Peyer's patch (tissue), 4 donors: ENCODE measurements around the gene CDC73. TPM values are rescaled to one million over a fixed set of nuclear protein-coding genes. Genes with fewer than 3 reads are reported as not detected.

Experiments used
- DNase-seq, 3 donors: peaks; one replicate each; pipeline ENCODE4 v3.0.0-alpha.2; 2017 to 2019
- H3K27ac ChIP-seq, 4 donors: fragments of 200-600 bp; sonication (generic); one replicate each; pipeline ENCODE4 v1.5.1; 2016 to 2019
- H3K27me3 ChIP-seq, 2 donors: fragments of 200-600 bp; sonication (generic); one replicate each; pipeline ENCODE4 v1.5.1; 2019
- H3K36me3 ChIP-seq, 3 donors: fragments of 200-600 bp; sonication (generic); one replicate each; pipeline ENCODE4 v1.5.1; 2016 to 2019
- H3K4me1 ChIP-seq, 4 donors: fragments of 200-600 bp; sonication (generic); one replicate each; pipeline ENCODE4 v1.5.1; 2016 to 2019
- H3K4me3 ChIP-seq, 4 donors: fragments of 200-600 bp; sonication (generic); 1 replicate in 3 of 4; 2 replicates in 1 of 4; pipeline ENCODE4 v1.5.1; 2016 to 2019; ENCODE audit warnings: mild to moderate bottlenecking in 1 of 4
- H3K9me3 ChIP-seq, 4 donors: fragments of 200-600 bp; sonication (generic); one replicate each; pipeline ENCODE4 v1.5.1; 2016 to 2019; ENCODE audit warnings: mild to moderate bottlenecking in 1 of 4
- POLR2A ChIP-seq, 2 donors: fragments of 450-650 bp; IDR thresholded peaks; one replicate each; pipeline ENCODE4 v1.5.1; 2017; ENCODE audit warnings: antibody characterized with exemption in 2 of 2, mild to moderate bottlenecking in 2 of 2, moderate library complexity in 2 of 2
- total RNA-seq, 4 donors: library from RNA; depleted of rRNA; stranded (reverse); fragments of >200 nt; gene quantifications; one replicate each; pipeline ENCODE4 v1.1.0, GENCODE V29; 2016
- TF ChIP-seq, protein P1 (sequence below), 6 experiments: fragments of 450-650 bp in 4 of 6; fragments of 200-600 bp in 2 of 6; sonication (generic) in 1 of 6; IDR thresholded peaks; one replicate each; pipeline ENCODE4 v1.5.1; 2017 to 2019; ENCODE audit warnings: antibody characterized with exemption in 6 of 6, mild to moderate bottlenecking in 3 of 6, moderate library complexity in 1 of 6

Gene CDC73
- total RNA-seq, 4 donors from 2014 or later, result 28.6 to 191 (median 43.1) TPM

DNA sequence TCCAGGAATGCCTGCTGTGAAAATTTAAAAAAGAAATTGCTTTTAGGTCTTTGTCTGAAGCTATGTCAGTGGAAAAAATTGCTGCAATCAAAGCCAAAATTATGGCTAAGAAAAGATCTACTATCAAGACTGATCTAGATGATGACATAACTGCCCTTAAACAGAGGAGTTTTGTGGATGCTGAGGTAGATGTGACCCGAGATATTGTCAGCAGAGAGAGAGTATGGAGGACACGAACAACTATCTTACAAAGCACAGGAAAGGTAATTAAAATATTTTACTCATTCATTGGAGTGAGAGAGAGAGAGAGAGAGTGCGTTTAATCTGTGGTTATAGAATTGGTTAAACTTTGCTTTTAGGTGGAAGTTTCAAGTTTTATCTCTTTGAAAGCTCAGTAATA lies 20.0 kb downstream of the CDC73 start:
- Histone ChIP-seq H3K4me3 (no peak overlapping the region), H3K27me3 (no peaks in the 10 kb centered on the region), H3K27ac (no peak overlapping the region), H3K9me3 (no peaks in the 10 kb centered on the region), H3K36me3 (peaks cover 0 to 53% (median 0%) of the 10 kb centered on the region in 3 donors), H3K4me1 (no peaks in the 10 kb centered on the region)
- no peak for TF ChIP-seq POLR2A (IDR thresholded peaks at IDR 0.05)
- TF ChIP-seq, protein P1, sequence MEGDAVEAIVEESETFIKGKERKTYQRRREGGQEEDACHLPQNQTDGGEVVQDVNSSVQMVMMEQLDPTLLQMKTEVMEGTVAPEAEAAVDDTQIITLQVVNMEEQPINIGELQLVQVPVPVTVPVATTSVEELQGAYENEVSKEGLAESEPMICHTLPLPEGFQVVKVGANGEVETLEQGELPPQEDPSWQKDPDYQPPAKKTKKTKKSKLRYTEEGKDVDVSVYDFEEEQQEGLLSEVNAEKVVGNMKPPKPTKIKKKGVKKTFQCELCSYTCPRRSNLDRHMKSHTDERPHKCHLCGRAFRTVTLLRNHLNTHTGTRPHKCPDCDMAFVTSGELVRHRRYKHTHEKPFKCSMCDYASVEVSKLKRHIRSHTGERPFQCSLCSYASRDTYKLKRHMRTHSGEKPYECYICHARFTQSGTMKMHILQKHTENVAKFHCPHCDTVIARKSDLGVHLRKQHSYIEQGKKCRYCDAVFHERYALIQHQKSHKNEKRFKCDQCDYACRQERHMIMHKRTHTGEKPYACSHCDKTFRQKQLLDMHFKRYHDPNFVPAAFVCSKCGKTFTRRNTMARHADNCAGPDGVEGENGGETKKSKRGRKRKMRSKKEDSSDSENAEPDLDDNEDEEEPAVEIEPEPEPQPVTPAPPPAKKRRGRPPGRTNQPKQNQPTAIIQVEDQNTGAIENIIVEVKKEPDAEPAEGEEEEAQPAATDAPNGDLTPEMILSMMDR (IDR thresholded peaks at IDR 0.05), result no peak
- DNase-seq, result no peak

DNA sequence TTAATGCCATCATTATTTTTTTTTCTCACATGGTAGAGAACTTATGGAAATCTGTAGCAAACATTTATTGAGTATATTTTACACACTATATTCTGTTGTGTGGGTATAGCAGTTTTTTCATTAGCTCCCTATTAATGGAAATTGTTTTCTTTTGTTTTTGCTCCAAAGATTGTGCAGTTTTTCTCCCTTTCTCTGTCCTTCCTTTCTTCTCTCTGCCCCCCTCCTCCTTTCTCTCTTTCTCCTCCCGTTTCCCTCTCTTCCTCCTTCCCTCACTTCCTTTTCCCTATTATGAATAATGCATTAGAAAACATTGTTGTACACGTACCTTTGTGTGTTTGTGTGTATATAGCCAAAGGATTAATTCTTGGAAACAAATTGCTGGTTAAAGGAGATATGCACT lies 20.6 kb downstream of the CDC73 start:
- H3K27me3 ChIP-seq, result no peaks in the 10 kb centered on the region
- no peak for TF ChIP-seq POLR2A (IDR thresholded peaks at IDR 0.05)
- TF ChIP-seq, protein P1 (IDR thresholded peaks at IDR 0.05), result no peak

DNA sequence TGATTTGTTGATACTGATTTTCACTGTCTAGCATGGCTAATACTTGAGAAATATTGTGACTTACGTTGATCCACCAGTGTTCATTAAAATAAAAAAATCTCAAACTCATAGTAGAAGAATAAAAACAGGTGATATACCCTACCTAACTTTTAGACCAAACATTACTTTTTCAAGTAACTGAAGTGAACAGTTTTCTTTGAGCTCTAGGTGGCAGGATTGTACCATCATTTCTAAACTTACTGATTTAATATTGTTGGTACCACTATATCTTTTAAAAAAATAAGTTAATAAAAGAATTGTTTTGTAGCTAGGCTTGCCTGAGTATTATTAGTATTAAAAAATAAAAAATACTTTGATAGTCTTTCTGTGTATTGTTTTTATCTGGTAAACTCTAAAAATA lies 21.5 kb downstream of the CDC73 start:
- Histone ChIP-seq H3K9me3 (no peaks in the 10 kb centered on the region), H3K27ac (no peak overlapping the region), H3K27me3 (no peaks in the 10 kb centered on the region), H3K36me3 (peaks cover 0 to 58% (median 0%) of the 10 kb centered on the region in 3 donors), H3K4me1 (no peaks in the 10 kb centered on the region), H3K4me3 (no peak overlapping the region)
- no peak for DNase-seq
- TF ChIP-seq, protein P1 (IDR thresholded peaks at IDR 0.05), result peak in 4 of 6 experiments; percentile 26 to 41 (median 36)
- no peak for TF ChIP-seq POLR2A (IDR thresholded peaks at IDR 0.05)

More for the DNA sequence above, 20.6 kb downstream of the CDC73 start:
- H3K4me1 ChIP-seq, result no peaks in the 10 kb centered on the region
- no peak for DNase-seq
- no peak overlapping the region for H3K4me3 ChIP-seq
- H3K27ac ChIP-seq, result no peak overlapping the region
- H3K9me3 ChIP-seq, result no peaks in the 10 kb centered on the region
- peaks cover 0 to 58% (median 0%) of the 10 kb centered on the region in 3 donors for H3K36me3 ChIP-seq

DNA sequence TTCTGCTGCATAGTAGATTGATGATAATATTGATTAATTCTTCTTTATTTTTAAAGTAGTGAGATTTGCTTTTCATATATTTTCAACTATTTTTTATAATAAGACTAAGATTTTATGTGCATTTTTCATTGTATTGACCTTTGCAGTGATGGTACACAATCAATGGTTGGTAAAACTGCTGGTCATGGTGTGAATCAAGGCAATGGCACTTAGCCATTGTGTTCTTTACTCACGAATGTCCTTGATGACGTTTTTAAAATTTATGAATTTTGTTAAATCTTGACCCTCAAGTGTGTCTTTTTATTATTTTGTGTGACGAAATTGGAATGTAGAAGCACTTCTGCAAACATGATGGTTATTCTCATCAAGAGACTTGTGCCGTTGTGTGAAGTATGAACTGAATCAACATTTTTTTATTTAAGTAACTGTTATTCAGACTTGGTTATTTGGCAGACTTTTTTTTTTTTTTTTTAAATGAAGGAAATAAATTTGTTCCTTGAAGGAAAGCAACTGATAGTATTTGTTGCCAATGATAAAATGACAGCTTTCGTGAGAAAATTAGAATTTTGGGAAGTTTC lies 22.6 kb downstream of the CDC73 start:
- Histone ChIP-seq H3K36me3 (peaks cover 0 to 58% (median 0%) of the 10 kb centered on the region in 3 donors), H3K27ac (no peak overlapping the region), H3K4me3 (no peak overlapping the region), H3K4me1 (no peaks in the 10 kb centered on the region), H3K27me3 (no peaks in the 10 kb centered on the region), H3K9me3 (no peaks in the 10 kb centered on the region)
- DNase-seq, result no peak
- no peak for TF ChIP-seq POLR2A (IDR thresholded peaks at IDR 0.05)
- TF ChIP-seq, protein P1 (IDR thresholded peaks at IDR 0.05), result no peak

DNA sequence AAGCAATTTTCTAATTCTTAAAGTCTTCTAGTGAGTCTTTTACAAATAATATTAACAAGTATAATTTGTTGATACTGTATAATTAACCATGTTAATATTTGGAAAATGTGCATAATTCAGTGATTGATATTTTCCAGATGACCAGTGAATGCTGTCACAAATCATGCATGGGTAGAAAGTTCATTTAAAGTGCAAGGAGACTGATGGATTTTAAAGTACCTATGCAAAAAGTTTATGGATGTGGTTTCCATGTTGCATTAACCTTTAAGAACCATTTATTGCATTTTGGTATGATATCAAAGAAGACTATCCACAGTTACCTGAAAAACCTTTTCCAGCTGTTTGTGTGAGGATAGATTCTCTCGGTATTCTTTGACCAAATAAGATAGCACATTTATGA lies 23.2 kb downstream of the CDC73 start:
- H3K27ac ChIP-seq, result no peak overlapping the region
- H3K36me3 ChIP-seq, result peaks cover 0 to 60% (median 0%) of the 10 kb centered on the region in 3 donors
- H3K9me3 ChIP-seq, result no peaks in the 10 kb centered on the region
- TF ChIP-seq, protein P1 (IDR thresholded peaks at IDR 0.05), result no peak
- TF ChIP-seq POLR2A (IDR thresholded peaks at IDR 0.05), result no peak
- H3K4me3 ChIP-seq, result no peak overlapping the region
- H3K27me3 ChIP-seq, result no peaks in the 10 kb centered on the region
- no peak for DNase-seq
- H3K4me1 ChIP-seq, result no peaks in the 10 kb centered on the region
